Endometrial microvascular endothelial cells (primary cell): ENCODE data around the gene KLHL8. TPM values are rescaled to one million over a fixed set of nuclear protein-coding genes. Genes with fewer than 3 reads are reported as not detected.
"Not testable (repeated sequence)": the region's sequence is repeated elsewhere in the genome, so short reads cannot be mapped to it uniquely, and the experiment has no call there.

Experiments used
- in situ Hi-C: cut with HindIII; loops from 2 replicates; pipeline ENCODE4 v1.10.0; 2017; ENCODE audit warnings: low sequenced_read_pairs, low pct_unique_long_range_greater_than_20kb; ENCODE audit errors: inconsistent ontology term
- total RNA-seq: library from RNA; depleted of rRNA; stranded (reverse); fragments of >200 nt; gene quantifications from one replicate; pipeline ENCODE4 v1.2.3, GENCODE V29; 2015; ENCODE audit errors: inconsistent ontology term

Gene KLHL8
- total RNA-seq, 1 donor from 2014 or later, result 6.1 TPM

DNA sequence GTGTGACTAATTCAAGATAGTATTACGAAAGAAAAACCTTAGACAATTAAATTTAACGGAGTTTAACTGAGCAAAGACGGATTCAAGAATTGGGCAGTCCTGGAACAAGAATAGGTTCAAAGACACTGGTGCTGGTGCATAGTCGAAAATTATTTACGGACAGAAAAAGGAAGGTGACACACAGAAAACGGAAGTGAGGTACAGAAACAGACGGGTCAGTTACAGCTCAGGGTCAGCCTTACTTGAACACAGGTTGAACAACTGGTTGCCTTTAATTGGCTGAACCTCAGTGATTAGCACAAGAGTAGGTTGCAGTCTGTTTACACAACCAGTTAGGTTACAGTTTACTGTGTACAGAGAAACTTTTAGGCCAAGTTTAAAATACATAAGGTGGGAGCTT lies 31.5 kb downstream of the KLHL8 start:
- in situ Hi-C loops, result no loop called here

DNA sequence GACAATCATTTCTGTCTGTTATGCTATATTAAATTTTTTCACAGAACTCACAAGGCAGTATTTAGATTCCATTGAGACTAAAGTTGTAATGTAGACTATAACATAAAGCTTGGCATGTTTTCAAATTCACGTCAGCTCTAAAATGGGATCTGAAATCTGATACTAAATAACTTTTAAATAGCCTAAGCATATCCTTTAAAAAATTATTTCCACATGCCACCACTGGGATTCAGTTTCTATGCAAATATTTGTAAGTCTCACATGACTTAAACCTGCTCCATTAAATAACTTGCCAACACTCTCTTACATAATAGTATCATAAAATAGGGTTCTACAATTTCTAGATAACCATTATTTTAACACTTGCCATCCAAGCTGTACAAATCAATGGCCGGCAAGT lies 32.4 kb downstream of the KLHL8 start:
- in situ Hi-C loops, result no loop called here

DNA sequence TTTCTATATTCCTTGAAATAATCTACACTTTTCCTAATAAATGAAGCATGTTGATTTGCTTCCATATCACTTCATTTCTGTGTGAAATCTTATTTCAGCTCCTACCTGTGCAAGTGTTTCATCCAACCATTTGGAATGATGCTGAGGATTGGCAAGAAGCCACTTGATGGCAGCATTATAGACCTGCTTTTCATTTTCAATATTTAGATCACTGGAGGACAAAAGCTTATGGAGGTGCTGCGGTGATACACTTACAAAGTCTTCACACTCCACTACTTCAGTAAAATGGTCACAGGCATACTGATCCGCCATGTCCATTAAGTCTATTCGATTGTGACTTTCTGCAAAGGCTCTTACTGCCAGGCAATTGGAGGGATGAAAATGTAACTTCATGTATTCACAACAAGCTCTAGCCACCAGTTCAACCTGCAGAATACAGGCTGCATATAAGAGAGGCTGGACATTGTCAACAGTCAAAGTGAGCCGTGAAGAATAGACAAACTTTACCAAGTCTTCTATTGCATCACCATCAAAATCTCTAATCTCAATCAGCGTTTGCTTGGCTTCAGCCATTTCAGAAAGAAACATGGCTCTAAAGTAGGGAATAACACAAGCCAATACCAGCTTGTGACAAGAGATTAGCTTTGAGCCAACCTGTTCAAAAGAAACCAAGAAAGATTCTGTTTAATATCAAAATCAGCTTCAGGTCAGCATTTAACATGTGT lies 35.1 kb downstream of the KLHL8 start:
- in situ Hi-C loops, result no loop called here

GRCh38 chr4:87180767-87181166 lies 39.7 kb downstream of the KLHL8 start:
- in situ Hi-C loops, result no loop called here

- in situ Hi-C loops, result no loop called here
These were observed 40.7 kb downstream of the KLHL8 start for GRCh38 chr4:87179751-87180150.

- in situ Hi-C loops, result no loop called here
These were observed 45.7 kb downstream of the KLHL8 start for GRCh38 chr4:87174672-87175071.

DNA sequence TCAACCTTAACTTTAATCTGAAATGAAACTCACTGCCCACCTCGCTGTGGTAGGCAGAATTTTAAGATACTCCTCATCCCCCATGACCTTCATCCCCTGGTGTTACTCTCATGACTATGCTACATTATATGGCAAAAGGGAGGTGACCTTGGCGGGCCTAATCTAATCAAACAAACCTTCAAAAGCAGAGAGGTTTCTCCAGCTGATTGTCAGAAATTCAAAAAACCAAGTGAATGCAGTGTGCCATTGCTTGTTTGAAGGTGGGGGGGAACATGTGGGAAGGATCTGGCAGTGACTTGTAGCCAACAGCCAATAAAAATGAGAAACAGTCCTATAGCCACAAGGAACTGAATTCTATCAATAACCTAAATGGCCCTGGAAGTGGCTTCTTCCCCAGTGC lies 48.5 kb downstream of the KLHL8 start:
- in situ Hi-C loops, result no loop called here

GRCh38 chr4:87166296-87166854 lies 54.0 kb downstream of the KLHL8 start:
- in situ Hi-C loops, result no loop called here

DNA sequence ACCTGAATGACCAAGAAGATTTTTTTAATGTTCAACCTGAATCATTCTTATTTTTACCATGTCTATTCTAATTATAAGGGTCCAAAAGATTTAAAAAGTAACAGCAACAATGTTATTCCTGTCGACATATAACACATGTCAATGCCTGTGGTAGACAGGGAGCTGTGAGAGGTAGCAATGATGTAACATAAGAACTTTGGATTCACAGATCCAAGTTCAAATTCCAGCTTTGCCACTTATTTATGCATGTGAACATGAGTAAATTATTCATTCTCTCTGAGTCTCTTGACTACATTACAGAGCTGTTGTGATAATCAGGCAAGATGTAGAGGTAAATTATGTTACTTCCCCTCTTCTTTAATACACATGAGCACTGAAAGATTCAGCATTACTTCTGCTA lies 54.5 kb downstream of the KLHL8 start:
- in situ Hi-C loops, result no loop called here

DNA sequence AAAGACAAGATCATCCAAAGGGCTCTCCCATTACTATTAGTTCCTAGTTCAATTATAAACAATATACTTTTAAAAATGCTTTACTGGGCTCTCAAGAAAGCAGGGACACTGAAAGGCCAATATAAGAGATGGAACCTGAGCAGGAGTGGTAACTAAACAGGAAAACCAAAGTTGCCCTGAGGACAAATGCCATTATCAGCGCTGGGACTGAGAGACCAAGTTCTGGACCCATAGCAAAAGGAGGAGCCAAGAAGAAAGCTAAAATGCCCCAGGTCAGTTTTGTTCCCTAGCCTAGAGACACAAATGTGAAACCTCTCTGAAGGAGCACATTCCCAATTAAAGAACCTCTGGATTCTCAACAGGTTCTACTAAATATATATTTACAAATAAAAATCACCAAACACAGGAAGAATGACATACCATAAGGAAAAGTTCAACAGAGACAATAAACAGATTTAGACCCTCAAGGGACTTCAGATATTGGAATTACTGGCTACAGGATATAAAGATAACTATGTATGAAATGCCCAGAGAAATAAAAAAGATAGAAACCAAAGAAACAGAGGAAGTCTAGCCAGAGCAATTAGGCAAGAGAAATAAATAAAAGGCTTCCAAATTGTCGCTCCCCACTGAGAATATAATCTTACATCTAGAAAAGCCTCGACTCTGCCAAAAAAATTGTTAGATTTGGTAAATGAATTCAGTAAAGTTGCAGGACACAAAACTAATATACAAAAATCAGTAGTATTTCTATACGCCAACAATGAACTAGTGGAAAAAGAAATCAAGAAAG lies 67.1 kb downstream of the KLHL8 start:
- in situ Hi-C loops, result no loop called here

GRCh38 chr4:87152310-87153041 lies 67.9 kb downstream of the KLHL8 start:
- in situ Hi-C loops, result no loop called here

- in situ Hi-C loops, result no loop called here
These were observed 68.7 kb downstream of the KLHL8 start for GRCh38 chr4:87151730-87152129.

DNA sequence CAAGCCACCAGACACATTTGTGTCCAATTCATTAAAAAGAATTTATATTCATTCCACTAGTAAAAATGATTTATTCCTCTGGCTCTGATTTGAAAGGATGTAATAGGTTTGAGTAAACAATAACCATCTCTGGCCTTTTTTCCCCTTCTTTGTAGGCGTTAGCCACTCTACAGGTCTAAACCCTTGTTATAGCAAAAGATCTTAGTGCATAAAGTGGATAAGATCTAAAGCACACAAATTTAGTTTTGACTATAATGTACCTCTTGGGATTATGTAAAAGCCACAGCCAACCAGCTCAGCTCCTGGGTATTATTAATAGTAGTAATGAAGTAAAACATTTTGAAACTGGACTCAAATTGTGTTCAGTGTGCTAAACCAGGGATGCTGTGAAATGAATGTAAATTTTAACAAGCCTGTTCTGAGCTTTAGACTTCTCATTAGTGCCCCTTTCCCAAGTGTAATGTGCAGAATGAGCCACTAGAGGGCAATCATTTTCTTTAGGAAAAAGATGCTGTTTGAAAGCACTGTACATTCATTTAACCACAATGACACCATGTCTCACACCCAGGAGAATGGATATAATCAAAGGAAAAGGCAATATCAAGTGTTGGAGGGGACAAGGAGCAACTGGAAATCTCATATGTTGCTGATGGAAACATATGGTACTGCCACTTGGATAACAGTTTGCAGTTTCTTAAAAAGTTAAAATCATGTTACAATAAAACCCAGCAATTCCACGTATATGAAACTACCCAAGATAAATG lies 69.7 kb downstream of the KLHL8 start:
- in situ Hi-C loops, result no loop called here

GRCh38 chr4:87147116-87147515 lies 73.3 kb downstream of the KLHL8 start:
- in situ Hi-C loops, result no loop called here

DNA sequence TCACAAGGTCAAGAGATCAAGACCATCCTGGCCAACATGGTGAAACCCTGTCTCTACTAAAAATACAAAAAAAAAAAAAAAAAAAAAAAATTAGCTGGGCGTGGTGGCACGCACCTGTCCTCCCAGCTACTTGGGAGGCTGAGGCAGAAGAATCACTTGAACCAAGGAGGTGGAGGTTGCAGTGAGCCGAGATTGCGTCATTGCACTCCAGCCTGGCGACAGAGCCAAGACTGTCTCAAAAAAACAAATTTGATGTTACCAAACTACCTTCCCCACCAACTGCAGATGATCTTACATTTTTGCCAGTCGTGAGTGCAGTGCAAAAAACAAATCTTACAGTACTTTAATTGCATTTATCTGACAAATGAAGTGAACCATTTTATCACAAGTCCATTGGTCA lies 74.5 kb downstream of the KLHL8 start:
- in situ Hi-C loops, result not testable (repeated sequence)

DNA sequence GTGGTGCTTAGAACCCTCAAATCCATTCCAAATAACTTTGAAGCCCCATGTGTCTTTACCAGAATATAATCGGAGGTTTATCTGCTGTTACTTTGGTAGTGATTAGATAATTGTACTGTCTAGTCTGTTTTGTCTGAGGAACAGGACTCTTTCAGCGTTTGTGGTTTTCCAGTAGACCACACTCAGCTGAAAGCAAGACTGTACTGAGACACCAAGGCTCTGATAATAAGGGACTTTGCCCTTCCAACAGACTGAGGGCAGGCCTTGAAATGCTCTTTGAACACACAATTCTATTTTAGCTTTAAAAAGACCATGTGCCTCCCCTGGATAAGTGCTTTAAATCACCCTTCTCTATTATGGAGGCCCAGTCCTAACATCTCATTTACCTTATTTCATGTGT lies 76.1 kb downstream of the KLHL8 start:
- in situ Hi-C loops, result no loop called here

DNA sequence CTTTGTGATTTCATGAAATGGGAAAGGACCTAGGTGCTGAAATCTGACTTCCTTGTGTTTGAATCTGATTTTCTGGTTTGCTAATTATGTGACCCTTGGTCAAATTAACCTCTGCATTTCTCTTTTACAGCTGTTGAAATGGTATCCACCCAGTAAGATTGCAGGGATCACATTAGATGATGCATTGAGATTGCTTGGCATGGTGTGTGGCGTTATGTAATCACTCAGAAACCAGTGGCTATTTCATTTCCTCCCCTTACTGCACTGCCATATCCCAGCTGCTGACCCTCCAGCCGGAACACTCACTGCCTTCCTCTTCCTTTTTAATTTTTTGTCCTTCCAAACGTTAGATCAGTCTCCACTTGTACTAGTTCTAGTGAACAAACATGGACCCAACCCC lies 79.0 kb downstream of the KLHL8 start:
- in situ Hi-C loops, result no loop called here

GRCh38 chr4:87134122-87134521 lies 86.3 kb downstream of the KLHL8 start:
- in situ Hi-C loops, result no loop called here

GRCh38 chr4:87133183-87133582 lies 87.2 kb downstream of the KLHL8 start:
- in situ Hi-C loops, result no loop called here
